MCF 10A (cell line): ENCODE results near the gene PBX3. TPM values are rescaled to one million over a fixed set of nuclear protein-coding genes. Genes with fewer than 3 reads are reported as not detected.

ENCODE experiments used
- BruUV-seq: library from RNA; stranded (reverse); fragments of 400-500 nt; replicated peaks from 2 replicates; lab custom pipeline; 2021; lab: Mats Ljungman, UMichigan
- CTCF ChIA-PET: fragments of 300-600 bp; sonication (Branson Sonifier 250); formaldehyde crosslinking; extraction: SDS; loops from one replicate; lab custom pipeline; 2021; ENCODE audit warnings: antibody characterized with exemption, inconsistent platforms; lab: Yijun Ruan, JAX
- POLR2A ChIA-PET: fragments of 300-600, 350-650 bp; sonication (Branson Sonifier 250); formaldehyde crosslinking; extraction: SDS; loops from one replicate; lab custom pipeline; 2020; ENCODE audit warnings: antibody characterized with exemption, inconsistent platforms; lab: Yijun Ruan, JAX
- DNase-seq: peaks from one replicate; pipeline ENCODE4 v3.0.0-alpha.2; 2018; ENCODE audit not compliant: unreplicated experiment
- H3K27ac Mint-ChIP-seq: one replicate; pipeline ENCODE4 v1.8.0; 2022; ENCODE audit warnings: mild to moderate bottlenecking, low read depth, mixed read lengths; ENCODE audit not compliant: unreplicated experiment
- H3K27me3 Mint-ChIP-seq: one replicate; pipeline ENCODE4 v1.8.0; 2022; ENCODE audit warnings: mixed read lengths; ENCODE audit not compliant: insufficient read depth, unreplicated experiment
- H3K36me3 Mint-ChIP-seq: one replicate; pipeline ENCODE4 v1.8.0; 2022; ENCODE audit warnings: mild to moderate bottlenecking, moderate library complexity, mixed read lengths; ENCODE audit not compliant: insufficient read depth, unreplicated experiment
- H3K4me1 Mint-ChIP-seq: one replicate; pipeline ENCODE4 v1.8.0; 2022; ENCODE audit warnings: mixed read lengths; ENCODE audit not compliant: insufficient read depth, unreplicated experiment
- H3K4me3 Mint-ChIP-seq: one replicate; pipeline ENCODE4 v1.8.0; 2022; ENCODE audit warnings: mild to moderate bottlenecking, moderate library complexity, mixed read lengths; ENCODE audit not compliant: unreplicated experiment
- H3K9me3 Mint-ChIP-seq: one replicate; pipeline ENCODE4 v1.8.0; 2022; ENCODE audit warnings: mixed read lengths; ENCODE audit not compliant: unreplicated experiment
- intact Hi-C: fragments of 100-400 bp; cut with micrococcal nuclease; formaldehyde crosslinking; loops from 2 replicates; pipeline ENCODE4 v1.14.1; 2022
- total RNA-seq: library from RNA; stranded (reverse); gene quantifications from 2 replicates; pipeline ENCODE4 v1.2.3, GENCODE V29; 2022
- TF ChIP-seq, protein P1 (sequence below): fragments of 200-600 bp; IDR thresholded peaks from one replicate; pipeline ENCODE4 v1.8.0; 2022; ENCODE audit warnings: antibody characterized with exemption, mild to moderate bottlenecking; ENCODE audit not compliant: unreplicated experiment

The PBX3 gene
- total RNA-seq, 1 experiment from 2014 or later: 17.5 TPM

DNA sequence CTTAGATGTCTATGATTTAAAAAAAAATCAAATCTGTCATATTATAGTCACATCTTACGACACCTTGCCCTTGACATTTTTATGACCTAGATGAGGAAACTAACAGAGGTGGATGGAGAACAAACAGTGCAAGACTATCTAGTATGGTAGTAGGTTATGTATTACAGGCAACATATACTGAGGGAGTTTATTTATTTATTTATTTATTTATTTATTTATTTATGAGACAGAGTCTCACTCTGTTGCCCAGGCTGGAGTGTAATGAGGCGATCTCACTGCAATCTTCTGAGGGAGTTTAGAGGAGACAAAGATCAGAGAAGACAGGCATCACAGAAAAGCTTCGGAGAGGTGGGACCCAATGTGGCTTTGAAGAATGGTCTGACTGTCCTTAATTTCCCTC is 4.5 kb upstream of the PBX3 start:
- Mint-ChIP-seq H3K4me3 (no peak overlapping the region), H3K4me1 (no peaks in the 10 kb centered on the region), H3K36me3 (no peaks in the 10 kb centered on the region), H3K9me3 (no peaks in the 10 kb centered on the region), H3K27ac (no peak overlapping the region), H3K27me3 (no peaks in the 10 kb centered on the region)
- TF ChIP-seq, protein P1, sequence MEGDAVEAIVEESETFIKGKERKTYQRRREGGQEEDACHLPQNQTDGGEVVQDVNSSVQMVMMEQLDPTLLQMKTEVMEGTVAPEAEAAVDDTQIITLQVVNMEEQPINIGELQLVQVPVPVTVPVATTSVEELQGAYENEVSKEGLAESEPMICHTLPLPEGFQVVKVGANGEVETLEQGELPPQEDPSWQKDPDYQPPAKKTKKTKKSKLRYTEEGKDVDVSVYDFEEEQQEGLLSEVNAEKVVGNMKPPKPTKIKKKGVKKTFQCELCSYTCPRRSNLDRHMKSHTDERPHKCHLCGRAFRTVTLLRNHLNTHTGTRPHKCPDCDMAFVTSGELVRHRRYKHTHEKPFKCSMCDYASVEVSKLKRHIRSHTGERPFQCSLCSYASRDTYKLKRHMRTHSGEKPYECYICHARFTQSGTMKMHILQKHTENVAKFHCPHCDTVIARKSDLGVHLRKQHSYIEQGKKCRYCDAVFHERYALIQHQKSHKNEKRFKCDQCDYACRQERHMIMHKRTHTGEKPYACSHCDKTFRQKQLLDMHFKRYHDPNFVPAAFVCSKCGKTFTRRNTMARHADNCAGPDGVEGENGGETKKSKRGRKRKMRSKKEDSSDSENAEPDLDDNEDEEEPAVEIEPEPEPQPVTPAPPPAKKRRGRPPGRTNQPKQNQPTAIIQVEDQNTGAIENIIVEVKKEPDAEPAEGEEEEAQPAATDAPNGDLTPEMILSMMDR: no peak
- intact Hi-C loops: loop anchor here (10.0 kb wide), 3 partner anchors 192 to 752 kb away; no protein-coding TSS in a partner anchor
- CTCF ChIA-PET: interaction anchor here (0.8 kb wide), 1 partner anchor 218 kb away, joined by 3 read pairs; no protein-coding TSS in a partner anchor
- no peak for DNase-seq
- POLR2A ChIA-PET: no interaction called here
- BruUV-seq: no TSS peak

DNA sequence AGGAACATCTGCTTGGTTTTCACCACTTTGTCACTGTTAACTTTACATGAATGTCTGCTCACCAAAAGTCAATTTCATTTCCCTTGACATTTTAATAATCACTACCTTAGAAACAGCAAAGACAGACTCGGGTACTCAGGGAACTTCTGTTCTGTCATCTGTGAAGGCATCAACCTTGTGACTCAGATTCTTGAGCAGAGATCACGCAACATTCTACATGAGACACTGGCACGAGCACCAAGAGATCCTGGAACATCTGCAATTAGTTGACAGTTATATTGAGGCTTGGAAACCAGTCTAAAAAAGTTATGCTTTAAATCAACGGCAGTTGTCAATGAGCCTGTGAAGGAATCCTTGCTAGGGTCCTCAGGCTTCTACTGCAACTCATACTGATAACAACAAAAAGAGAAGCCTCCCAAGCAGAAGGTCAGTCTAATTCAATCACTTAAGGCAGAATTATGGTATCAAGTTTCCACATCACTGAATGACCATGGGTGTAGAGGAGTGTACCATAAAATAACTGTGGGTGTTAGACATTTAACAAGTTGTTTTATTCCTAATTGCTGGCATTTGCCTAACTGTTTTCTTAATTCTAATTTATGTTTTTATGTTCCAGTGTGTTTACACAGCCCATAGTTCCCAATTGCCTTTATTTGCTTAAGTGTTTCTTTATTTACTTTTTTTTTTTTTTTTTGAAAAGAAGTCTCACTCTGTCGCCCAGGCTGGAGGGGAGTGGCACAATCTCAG is 3.3 kb upstream of the PBX3 start:
- TF ChIP-seq, protein P1: no peak
- CTCF ChIA-PET: no interaction called here
- Mint-ChIP-seq H3K9me3 (no peaks in the 10 kb centered on the region), H3K27me3 (no peaks in the 10 kb centered on the region), H3K4me3 (no peak overlapping the region), H3K36me3 (no peaks in the 10 kb centered on the region), H3K27ac (no peak overlapping the region), H3K4me1 (peaks cover 3% of the 10 kb centered on the region)
- intact Hi-C loops: loop anchor here (10.0 kb wide), 3 partner anchors 191 to 751 kb away; no protein-coding TSS in a partner anchor
- no peak for DNase-seq
- POLR2A ChIA-PET: interaction anchor here (0.6 kb wide), 1 partner anchor 32 kb away, joined by 3 read pairs; no protein-coding TSS in a partner anchor
- no TSS peak for BruUV-seq

DNA sequence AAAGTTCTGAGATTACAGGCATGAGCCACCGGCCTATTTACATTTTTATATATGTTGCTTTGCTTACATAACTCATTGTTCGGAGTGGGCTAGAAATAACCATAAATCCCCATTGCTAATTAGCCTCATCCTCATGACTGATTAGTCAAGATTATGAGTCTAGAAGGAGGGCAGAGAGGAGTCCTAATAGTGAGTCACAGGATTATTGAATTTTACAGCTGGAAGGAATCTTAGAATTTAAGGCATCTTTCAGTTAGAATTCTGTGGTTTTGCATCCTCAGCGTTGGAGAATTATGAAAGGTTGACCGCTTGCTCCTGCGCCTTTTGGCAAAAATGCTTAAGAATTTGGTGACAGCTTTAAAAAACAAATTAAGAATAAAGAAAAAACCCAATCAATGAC is 2.6 kb upstream of the PBX3 start:
- POLR2A ChIA-PET: interaction anchor here (0.9 to 2.1 kb wide), 2 partner anchors 8 to 143 kb away, joined by 3 to 5 read pairs; no protein-coding TSS in a partner anchor
- no peak overlapping the region for H3K4me3 Mint-ChIP-seq
- no TSS peak for BruUV-seq
- peaks cover 10% of the 10 kb centered on the region for H3K4me1 Mint-ChIP-seq
- no peaks in the 10 kb centered on the region for H3K9me3 Mint-ChIP-seq
- intact Hi-C loops: loop anchor here (5.0 to 10.0 kb wide), 5 partner anchors 42 to 750 kb away; no protein-coding TSS in a partner anchor
- H3K27ac Mint-ChIP-seq: no peak overlapping the region
- CTCF ChIA-PET: interaction anchor here (0.6 kb wide), 1 partner anchor 185 kb away, joined by 4 read pairs; no protein-coding TSS in a partner anchor
- H3K36me3 Mint-ChIP-seq: no peaks in the 10 kb centered on the region
- DNase-seq: no peak
- no peaks in the 10 kb centered on the region for H3K27me3 Mint-ChIP-seq
- TF ChIP-seq, protein P1: no peak

DNA sequence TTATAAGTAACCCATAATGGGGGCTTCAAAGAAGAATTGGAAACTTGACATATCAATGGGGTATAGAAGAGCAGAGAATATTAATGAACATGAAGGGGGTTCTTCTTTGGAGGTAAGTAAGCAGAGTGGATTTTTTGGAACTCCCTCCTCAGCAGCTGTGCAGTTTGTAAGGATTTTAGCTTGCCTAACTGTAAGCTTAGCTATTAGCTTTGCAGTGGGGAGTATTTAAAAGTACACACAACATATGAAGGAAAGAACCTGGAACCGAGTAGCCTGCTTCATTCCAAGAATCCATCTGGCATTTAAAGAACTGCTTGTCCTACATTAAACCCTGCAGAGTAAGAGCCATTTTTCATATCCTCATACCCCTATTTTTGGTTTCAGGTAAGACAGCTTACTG is 2.2 kb upstream of the PBX3 start:
- Mint-ChIP-seq H3K36me3 (no peaks in the 10 kb centered on the region), H3K9me3 (no peaks in the 10 kb centered on the region), H3K4me3 (peak overlapping the region; percentile 84), H3K27me3 (no peaks in the 10 kb centered on the region), H3K27ac (no peak overlapping the region), H3K4me1 (peaks cover 14% of the 10 kb centered on the region)
- no peak for DNase-seq
- TF ChIP-seq, protein P1: no peak
- intact Hi-C loops: loop anchor here (5.0 to 10.0 kb wide), 5 partner anchors 43 to 750 kb away; no protein-coding TSS in a partner anchor
- no TSS peak for BruUV-seq
- POLR2A ChIA-PET: interaction anchor here (0.9 to 2.1 kb wide), 8 partner anchors 9 to 232 kb away, joined by 3 to 18 read pairs (median 5); partner anchors contain the start of gene MAPKAP1
- CTCF ChIA-PET: interaction anchor here (0.6 to 1.5 kb wide), 3 partner anchors 104 to 337 kb away, joined by 3 to 5 read pairs (median 4); no protein-coding TSS in a partner anchor
